Measurements from ENCODE around the gene SPATA6.
"Not testable (repeated sequence)": the region's sequence is repeated elsewhere in the genome, so short reads cannot be mapped to it uniquely, and the experiment has no call there.

Gene SPATA6

GRCh38 chr1:48356901-48357300 is 115.1 kb downstream of the SPATA6 start:
- no peak for DNase-seq (ENCODE audit: low spot score)

- no peak for DNase-seq (ENCODE audit: low spot score)
Observed at GRCh38 chr1:48344373-48344772, 127.6 kb downstream of the SPATA6 start.

GRCh38 chr1:48341221-48341620 is 130.8 kb downstream of the SPATA6 start:
- no peak for DNase-seq (ENCODE audit: low spot score)

- no peak for DNase-seq (ENCODE audit: low spot score)
Observed at GRCh38 chr1:48338257-48338656, 133.7 kb downstream of the SPATA6 start.

- DNase-seq (ENCODE audit: low spot score): no peak
Observed at GRCh38 chr1:48333316-48333715, 138.7 kb downstream of the SPATA6 start.

- no peak for DNase-seq (ENCODE audit: low spot score)
Observed at GRCh38 chr1:48332115-48332514, 139.9 kb downstream of the SPATA6 start.

GRCh38 chr1:48329905-48330304 is 142.1 kb downstream of the SPATA6 start:
- DNase-seq (ENCODE audit: low spot score): no peak

GRCh38 chr1:48329486-48329885 is 142.5 kb downstream of the SPATA6 start:
- no peak for DNase-seq (ENCODE audit: low spot score)

- not testable (repeated sequence) for DNase-seq (ENCODE audit: low spot score)
Observed at GRCh38 chr1:48311829-48312228, 160.2 kb downstream of the SPATA6 start.

GRCh38 chr1:48309564-48310082 is 162.4 kb downstream of the SPATA6 start:
- no peak for DNase-seq (ENCODE audit: low spot score)

- DNase-seq (ENCODE audit: low spot score): no peak
Observed at GRCh38 chr1:48302652-48303051, 169.4 kb downstream of the SPATA6 start.

GRCh38 chr1:48294656-48295055 is 177.3 kb downstream of the SPATA6 start:
- no peak for DNase-seq (ENCODE audit: low spot score)

GRCh38 chr1:48294094-48294493 is 177.9 kb downstream of the SPATA6 start:
- DNase-seq (ENCODE audit: low spot score): not testable (repeated sequence)

- DNase-seq (ENCODE audit: low spot score): no peak
Observed at GRCh38 chr1:48292706-48293105, 179.3 kb downstream of the SPATA6 start.

- DNase-seq (ENCODE audit: low spot score): no peak
Observed at GRCh38 chr1:48291421-48291820, 180.6 kb downstream of the SPATA6 start.

GRCh38 chr1:48285525-48285924 is 186.5 kb downstream of the SPATA6 start:
- peak; percentile 17 for DNase-seq (ENCODE audit: low spot score)

- not testable (repeated sequence) for DNase-seq (ENCODE audit: low spot score)
Observed at GRCh38 chr1:48284696-48285420, 187.1 kb downstream of the SPATA6 start.

- DNase-seq (ENCODE audit: low spot score): not testable (repeated sequence)
Observed at GRCh38 chr1:48282329-48282728, 189.7 kb downstream of the SPATA6 start.

- not testable (repeated sequence) for DNase-seq (ENCODE audit: low spot score)
Observed at GRCh38 chr1:48277437-48277836, 194.6 kb downstream of the SPATA6 start.

- no peak for DNase-seq (ENCODE audit: low spot score)
Observed at GRCh38 chr1:48266576-48266975, 205.4 kb downstream of the SPATA6 start.

GRCh38 chr1:48263041-48263440 is 209.0 kb downstream of the SPATA6 start:
- DNase-seq (ENCODE audit: low spot score): no peak

- no peak for DNase-seq (ENCODE audit: low spot score)
Observed at GRCh38 chr1:48261881-48262400, 210.1 kb downstream of the SPATA6 start.

GRCh38 chr1:48258106-48258505 is 213.9 kb downstream of the SPATA6 start:
- DNase-seq (ENCODE audit: low spot score): no peak

- DNase-seq (ENCODE audit: low spot score): no peak
Observed at GRCh38 chr1:48254254-48254653, 217.8 kb downstream of the SPATA6 start.

All from SW480 (cell line).